ENCODE results near the gene GRM7. TPM values are rescaled to one million over a fixed set of nuclear protein-coding genes. Genes with fewer than 3 reads are reported as not detected.

GRM7 gene
- total RNA-seq, 1 experiment from 2014 or later, result 0.28 TPM

GRCh38 chr3:7787871-7788828 lies 927.2 kb downstream of the GRM7 start:
- Histone ChIP-seq H4K8ac (replicated peaks; ENCODE audit: insufficient read length, low read depth, low read length) (no peak overlapping the region), H3K4me1 (ENCODE audit: insufficient read depth, low read length) (peaks cover 7% of the 10 kb centered on the region; the same call in 1 of the 2 replicates), H3K4ac (ENCODE audit: low read depth, low read length) (no peak overlapping the region), H3K27ac (ENCODE audit: insufficient read length, low read depth, low read length) (peak overlapping the region; percentile 64), H3K18ac (ENCODE audit: insufficient read length, low read depth, low read length) (no peak overlapping the region), H2BK5ac (ENCODE audit: insufficient read length, low read length) (no peak overlapping the region), H3K9ac (ENCODE audit: extremely low read depth, insufficient read length, low read length) (no peak overlapping the region), H3K4me2 (ENCODE audit: insufficient read depth, insufficient read length, low read length) (peak overlapping the region; percentile 45), H3K23me2 (ENCODE audit: insufficient read length, low read depth, low read length, poor library complexity, severe bottlenecking) (no peaks in the 10 kb centered on the region), H4K91ac (ENCODE audit: insufficient read length, low read depth, low read length) (no peak overlapping the region), H3K23ac (ENCODE audit: insufficient read length, low read depth, low read length) (no peak overlapping the region), H2BK15ac (ENCODE audit: low read depth, low read length) (no peak overlapping the region), H3K14ac (ENCODE audit: insufficient read depth, low read length) (no peak overlapping the region), H3K27me3 (ENCODE audit: insufficient read depth, low read length) (no peaks in the 10 kb centered on the region; the same call in 1 of the 2 replicates), H3T11ph (ENCODE audit: low read length) (no peak overlapping the region), H2AFZ (ENCODE audit: low read length) (no peak overlapping the region), H4K20me1 (ENCODE audit: control insufficient read depth, insufficient read depth, insufficient read length) (no peaks in the 10 kb centered on the region), H4K5ac (ENCODE audit: insufficient read length, low read depth, low read length) (no peak overlapping the region), H2BK120ac (ENCODE audit: low read depth, low read length, poor library complexity, severe bottlenecking) (no peak overlapping the region), H2BK20ac (ENCODE audit: low read depth, low read length, poor library complexity, severe bottlenecking) (no peak overlapping the region), H3K56ac (ENCODE audit: insufficient read length, low read depth, low read length) (no peak overlapping the region), H3K79me1 (ENCODE audit: insufficient read depth, low read depth, low read length, poor library complexity, severe bottlenecking) (no peaks in the 10 kb centered on the region), H3K9me3 (ENCODE audit: control insufficient read depth, low read depth, low read length) (peaks cover 5% of the 10 kb centered on the region), H3K79me2 (ENCODE audit: insufficient read depth, low read length) (no peaks in the 10 kb centered on the region), H2AK5ac (ENCODE audit: insufficient read length, low read length) (no peak overlapping the region), H2BK12ac (ENCODE audit: insufficient read length, low read depth, low read length) (no peak overlapping the region)
- no peak for DNase-seq
- peak overlapping the region in 2 of 3 experiments; percentile 10 to 41; a peak in 4 of 7 replicates for H3K27ac Mint-ChIP-seq
- no peak overlapping the region for H3K4me3 Mint-ChIP-seq
- H3K27me3 Mint-ChIP-seq (ENCODE audit: low read depth), result peaks cover 2% of the 10 kb centered on the region; the same call in 1 of the 2 replicates
- peaks cover 21 to 24% of the 10 kb centered on the region in 2 experiments for H3K9me3 Mint-ChIP-seq
- WGBS (ENCODE audit: extremely low coverage, insufficient read length, low lambda C conversion rate), result no CpG with 5 or more reads among the region's 5 CpGs
- peaks cover 15 to 24% (median 20%) of the 10 kb centered on the region in 3 experiments for H3K36me3 Mint-ChIP-seq (ENCODE audit: insufficient read depth in 1 of 3, low read depth in 3 of 3)
- peaks cover 38 to 42% of the 10 kb centered on the region in 2 experiments for H3K4me1 Mint-ChIP-seq
- TF ChIP-seq CTCF (conservative IDR thresholded peaks at IDR 0.05), result peak; percentile 37; the same call in 1 of the 3 replicates
